ENCODE results near the gene AASS.

DNA sequence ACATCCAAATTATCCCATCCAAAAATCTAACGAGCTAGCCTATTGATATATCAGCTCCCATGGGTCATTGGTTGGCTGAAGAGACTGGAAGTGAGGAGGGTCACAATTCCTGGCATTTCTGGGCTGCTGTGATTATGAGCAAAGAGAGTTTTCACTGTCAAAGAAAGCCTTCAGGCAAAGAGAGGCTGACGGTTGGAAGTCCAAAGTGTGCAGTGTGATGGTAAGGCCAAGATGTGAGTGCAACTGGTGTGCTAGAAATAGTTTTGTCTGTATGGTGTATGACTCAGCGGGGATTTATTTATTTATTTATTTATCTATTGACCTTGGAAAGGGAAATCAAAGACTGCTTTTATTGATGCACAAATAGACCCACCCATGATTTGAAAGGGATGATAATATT lies 75.0 kb downstream of the AASS start:
- TF ChIP-seq, protein P1, sequence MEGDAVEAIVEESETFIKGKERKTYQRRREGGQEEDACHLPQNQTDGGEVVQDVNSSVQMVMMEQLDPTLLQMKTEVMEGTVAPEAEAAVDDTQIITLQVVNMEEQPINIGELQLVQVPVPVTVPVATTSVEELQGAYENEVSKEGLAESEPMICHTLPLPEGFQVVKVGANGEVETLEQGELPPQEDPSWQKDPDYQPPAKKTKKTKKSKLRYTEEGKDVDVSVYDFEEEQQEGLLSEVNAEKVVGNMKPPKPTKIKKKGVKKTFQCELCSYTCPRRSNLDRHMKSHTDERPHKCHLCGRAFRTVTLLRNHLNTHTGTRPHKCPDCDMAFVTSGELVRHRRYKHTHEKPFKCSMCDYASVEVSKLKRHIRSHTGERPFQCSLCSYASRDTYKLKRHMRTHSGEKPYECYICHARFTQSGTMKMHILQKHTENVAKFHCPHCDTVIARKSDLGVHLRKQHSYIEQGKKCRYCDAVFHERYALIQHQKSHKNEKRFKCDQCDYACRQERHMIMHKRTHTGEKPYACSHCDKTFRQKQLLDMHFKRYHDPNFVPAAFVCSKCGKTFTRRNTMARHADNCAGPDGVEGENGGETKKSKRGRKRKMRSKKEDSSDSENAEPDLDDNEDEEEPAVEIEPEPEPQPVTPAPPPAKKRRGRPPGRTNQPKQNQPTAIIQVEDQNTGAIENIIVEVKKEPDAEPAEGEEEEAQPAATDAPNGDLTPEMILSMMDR (IDR thresholded peaks at IDR 0.05) = no peak
- TF ChIP-seq POLR2A (IDR thresholded peaks at IDR 0.05) = no peak

All from adrenal gland (tissue), 5 donors.